ENCODE results near the gene TRAPPC2L.
"Not testable (repeated sequence)": the region's sequence is repeated elsewhere in the genome, so short reads cannot be mapped to it uniquely, and the experiment has no call there.

GRCh38 chr16:88889702-88890352 lies 32.9 kb downstream of the TRAPPC2L start:
- TF ChIP-seq CTCF (IDR thresholded peaks at IDR 0.05; ENCODE audit: low read length); EZH2 (optimal IDR thresholded peaks at IDR 0.05; ENCODE audit: low read depth, low read length); EZH2phosphoT487 (IDR thresholded peaks at IDR 0.05; ENCODE audit: low read length): not testable (repeated sequence)
